ENCODE measurements around the gene HOXA10. TPM values are rescaled to one million over a fixed set of nuclear protein-coding genes. Genes with fewer than 3 reads are reported as not detected.

The HOXA10 gene
- total RNA-seq, 1 experiment from 2014 or later: not detected

- no peak for TF ChIP-seq CTCF (conservative IDR thresholded peaks at IDR 0.05)
- no peak for TF ChIP-seq EZH2 (IDR thresholded peaks at IDR 0.05; ENCODE audit: low read depth)
- H3K4me1 ChIP-seq (replicated peaks; ENCODE audit: insufficient read depth): 0 out of 2 replicates have a peak, but pooled peaks cover 8% of the 10 kb centered on the region
- H3K79me2 ChIP-seq (ENCODE audit: low read depth): no peaks in the 10 kb centered on the region
- no peaks in the 10 kb centered on the region for H4K20me1 ChIP-seq (ENCODE audit: insufficient read depth)
- no peak overlapping the region for H2AFZ ChIP-seq
- no peak overlapping the region for H3K4me3 ChIP-seq
- intact Hi-C loops (cut with micrococcal nuclease; ENCODE audit: unreplicated experiment): no loop called here
- no peak overlapping the region for H3K4me2 ChIP-seq
- no peaks in the 10 kb centered on the region for H3K9me3 ChIP-seq (ENCODE audit: insufficient read depth, low read depth)
- no peak for DNase-seq
- no peaks in the 10 kb centered on the region for H3K27me3 ChIP-seq (ENCODE audit: insufficient read depth, low read depth)
- CTCF ChIA-PET: no interaction called here
- 0 out of 2 replicates have a peak, but pooled peaks cover 4% of the 10 kb centered on the region for H3F3A ChIP-seq (ENCODE audit: insufficient read depth, low read depth)
- no peak overlapping the region for H3K27ac ChIP-seq
- POLR2A ChIA-PET (ENCODE audit: unreplicated experiment): no interaction called here
- no peaks in the 10 kb centered on the region for H3K9me2 ChIP-seq (ENCODE audit: insufficient read depth)
- H3K36me3 ChIP-seq (ENCODE audit: low read depth): no peaks in the 10 kb centered on the region
- no TSS peak for BruUV-seq (replicated peaks)
Measured at GRCh38 chr7:27153526-27153925, 20.6 kb downstream of the HOXA10 start.

GRCh38 chr7:27152816-27153442 lies 21.2 kb downstream of the HOXA10 start:
- no peak overlapping the region for H3K27ac ChIP-seq
- no peaks in the 10 kb centered on the region for H3K27me3 ChIP-seq (ENCODE audit: insufficient read depth, low read depth)
- H3K4me3 ChIP-seq: no peak overlapping the region
- BruUV-seq (replicated peaks): no TSS peak
- H3K4me1 ChIP-seq (replicated peaks; ENCODE audit: insufficient read depth): 0 out of 2 replicates have a peak, but pooled peaks cover 11% of the 10 kb centered on the region
- H3K79me2 ChIP-seq (ENCODE audit: low read depth): no peaks in the 10 kb centered on the region
- no peak for DNase-seq
- no peaks in the 10 kb centered on the region for H4K20me1 ChIP-seq (ENCODE audit: insufficient read depth)
- TF ChIP-seq CTCF (conservative IDR thresholded peaks at IDR 0.05) (no peak), EZH2 (IDR thresholded peaks at IDR 0.05; ENCODE audit: low read depth) (no peak)
- H2AFZ ChIP-seq: no peak overlapping the region
- intact Hi-C loops (cut with micrococcal nuclease; ENCODE audit: unreplicated experiment): no loop called here
- H3K9me3 ChIP-seq (ENCODE audit: insufficient read depth, low read depth): no peaks in the 10 kb centered on the region
- H3K36me3 ChIP-seq (ENCODE audit: low read depth): no peaks in the 10 kb centered on the region
- 0 out of 2 replicates have a peak, but pooled peaks cover 4% of the 10 kb centered on the region for H3F3A ChIP-seq (ENCODE audit: insufficient read depth, low read depth)
- H3K4me2 ChIP-seq: no peak overlapping the region
- no peaks in the 10 kb centered on the region for H3K9me2 ChIP-seq (ENCODE audit: insufficient read depth)
- ChIA-PET POLR2A (ENCODE audit: unreplicated experiment) (no interaction called here), CTCF (no interaction called here)

- H3K36me3 ChIP-seq (ENCODE audit: low read depth): no peaks in the 10 kb centered on the region
- no peak within 1 kb of the TSS for H3K27ac ChIP-seq
- H3K4me3 ChIP-seq: no peak within 1 kb of the TSS
- intact Hi-C loops (cut with micrococcal nuclease; ENCODE audit: unreplicated experiment): no loop called here
- no peaks in the 10 kb centered on the region for H3K79me2 ChIP-seq (ENCODE audit: low read depth)
- no peaks in the 10 kb centered on the region for H3K27me3 ChIP-seq (ENCODE audit: insufficient read depth, low read depth)
- no peaks in the 10 kb centered on the region for H3K9me2 ChIP-seq (ENCODE audit: insufficient read depth)
- no peak for DNase-seq
- no peak within 1 kb of the TSS for H3K4me2 ChIP-seq
- no peaks in the 10 kb centered on the region for H4K20me1 ChIP-seq (ENCODE audit: insufficient read depth)
- H3F3A ChIP-seq (ENCODE audit: insufficient read depth, low read depth): 0 out of 2 replicates have a peak, but pooled peaks cover 4% of the 10 kb centered on the region
- TF ChIP-seq CTCF (conservative IDR thresholded peaks at IDR 0.05): no peak
- TF ChIP-seq EZH2 (IDR thresholded peaks at IDR 0.05; ENCODE audit: low read depth): no peak
- H3K4me1 ChIP-seq (replicated peaks; ENCODE audit: insufficient read depth): 0 out of 2 replicates have a peak, but pooled peaks cover 11% of the 10 kb centered on the region
- POLR2A ChIA-PET (ENCODE audit: unreplicated experiment): interaction anchor here (0.6 kb wide), 1 partner anchor 472 kb away, joined by 9 read pairs; no protein-coding TSS in a partner anchor
- H2AFZ ChIP-seq: no peak within 1 kb of the TSS
- no peaks in the 10 kb centered on the region for H3K9me3 ChIP-seq (ENCODE audit: insufficient read depth, low read depth)
- CTCF ChIA-PET: no interaction called here
- BruUV-seq (replicated peaks): no TSS peak
Measured at GRCh38 chr7:27151931-27152815, 21.9 kb downstream of the HOXA10 start, which contains the start of gene HOXA3. TSS of gene HOXA3 (minus strand) at chr7:27152583. CDS start at chr7:27110640, 41,943 bp downstream.
